PC-9 (cell line): ENCODE measurements around the gene KRT39. TPM values are rescaled to one million over a fixed set of nuclear protein-coding genes. Genes with fewer than 3 reads are reported as not detected.

Experiments
- BruUV-seq: library from RNA; stranded (reverse); fragments of 400-500 nt; replicated peaks from 2 replicates; lab custom pipeline; 2021; lab: Mats Ljungman, UMichigan
- CTCF ChIA-PET: fragments of 300-600 bp; sonication (Branson Sonifier 250); formaldehyde crosslinking; loops from one replicate; lab custom pipeline; 2022; ENCODE audit warnings: antibody characterized with exemption; lab: Charles Lee
- POLR2A ChIA-PET: fragments of 300-600 bp; sonication (Branson Sonifier 250); formaldehyde crosslinking; loops from one replicate; lab custom pipeline; 2022; ENCODE audit warnings: antibody characterized with exemption; ENCODE audit not compliant: unreplicated experiment; lab: Charles Lee
- DNase-seq, 2 experiments: peaks; one replicate each; pipeline versions ENCODE4 v3.0.0 to v3.0.0-alpha.2; 2015 to 2022; ENCODE audit warnings: mixed read lengths in 1 of 2
- H2AFZ ChIP-seq: fragments of 200-600 bp; sonication (generic); 2 replicates; pipeline ENCODE4 v1.8.1; 2017; ENCODE audit warnings: antibody characterized with exemption
- H3F3A ChIP-seq: fragments of 200-600 bp; sonication (generic); 2 replicates; pipeline ENCODE4 v1.8.1; 2017; ENCODE audit warnings: antibody characterized with exemption, mild to moderate bottlenecking, low read depth; ENCODE audit not compliant: insufficient read depth
- H3K27ac ChIP-seq: fragments of 200-600 bp; sonication (generic); 2 replicates; pipeline ENCODE4 v1.6.1; 2016; ENCODE audit warnings: mixed run types
- H3K27me3 ChIP-seq: fragments of 200-600 bp; sonication (generic); 2 replicates; pipeline ENCODE4 v1.6.1; 2016; ENCODE audit warnings: low read depth, mixed run types; ENCODE audit not compliant: insufficient read depth
- H3K36me3 ChIP-seq: fragments of 200-600 bp; sonication (generic); 2 replicates; pipeline ENCODE4 v1.6.1; 2016; ENCODE audit warnings: low read depth, mixed run types
- H3K4me1 ChIP-seq: fragments of 200-600 bp; sonication (generic); replicated peaks from 2 replicates; pipeline ENCODE4 v1.6.1; 2016; ENCODE audit warnings: mixed run types; ENCODE audit not compliant: insufficient read depth
- H3K4me2 ChIP-seq: fragments of 200-600 bp; sonication (generic); 2 replicates; pipeline ENCODE4 v1.6.1; 2017; ENCODE audit warnings: mixed run types
- H3K4me3 ChIP-seq: fragments of 200-600 bp; sonication (generic); 2 replicates; pipeline ENCODE4 v1.6.1; 2016; ENCODE audit warnings: mixed run types
- H3K79me2 ChIP-seq: fragments of 200-600 bp; sonication (generic); 2 replicates; pipeline ENCODE4 v1.6.1; 2017; ENCODE audit warnings: low read depth, mixed run types
- H3K9me2 ChIP-seq: fragments of 200-600 bp; sonication (generic); 2 replicates; pipeline ENCODE4 v1.8.1; 2017; ENCODE audit warnings: mild to moderate bottlenecking; ENCODE audit not compliant: insufficient read depth
- H3K9me3 ChIP-seq: fragments of 200-600 bp; sonication (generic); 2 replicates; pipeline ENCODE4 v1.8.1; 2016; ENCODE audit warnings: low read depth; ENCODE audit not compliant: insufficient read depth
- H4K20me1 ChIP-seq: fragments of 200-600 bp; sonication (generic); 2 replicates; pipeline ENCODE4 v1.8.1; 2017; ENCODE audit not compliant: insufficient read depth
- CTCF ChIP-seq: fragments of 200-600 bp; sonication (generic); conservative IDR thresholded peaks from 2 replicates; pipeline ENCODE4 v1.6.1; 2017; ENCODE audit warnings: mixed run types, antibody characterized with exemption, mild to moderate bottlenecking, moderate library complexity
- EZH2 ChIP-seq: fragments of 200-600 bp; sonication (generic); IDR thresholded peaks from 2 replicates; pipeline ENCODE4 v1.8.0; 2017; ENCODE audit warnings: antibody characterized with exemption, low read depth
- intact Hi-C: fragments of 100-400 bp; cut with micrococcal nuclease; formaldehyde crosslinking; loops from one replicate; pipeline ENCODE4 v1.10.0; 2022; ENCODE audit not compliant: unreplicated experiment
- total RNA-seq: library from RNA; stranded (reverse); gene quantifications from 2 replicates; pipeline ENCODE4 v1.2.3, GENCODE V29; 2021

Gene KRT39
- total RNA-seq, 1 experiment from 2014 or later, result not detected

- POLR2A ChIA-PET, result no interaction called here
- TF ChIP-seq CTCF (no peak), EZH2 (no peak)
- Histone ChIP-seq H3K4me2 (no peak overlapping the region), H2AFZ (no peak overlapping the region), H3K9me3 (no peaks in the 10 kb centered on the region), H3K4me1 (peaks cover 31% of the 10 kb centered on the region), H3K4me3 (no peak overlapping the region), H3K27me3 (no peaks in the 10 kb centered on the region), H3K79me2 (no peaks in the 10 kb centered on the region), H3K36me3 (no peaks in the 10 kb centered on the region), H4K20me1 (no peaks in the 10 kb centered on the region), H3F3A (peaks cover 24% of the 10 kb centered on the region), H3K27ac (no peak overlapping the region), H3K9me2 (no peaks in the 10 kb centered on the region)
- CTCF ChIA-PET, result no interaction called here
- intact Hi-C loops, result no loop called here
- DNase-seq, result no peak
- no TSS peak for BruUV-seq
Observed at GRCh38 chr17:40949418-40949817, 17.3 kb downstream of the KRT39 start.

GRCh38 chr17:40947929-40948328, 18.8 kb downstream of the KRT39 start:
- BruUV-seq, result no TSS peak
- DNase-seq, result no peak
- Histone ChIP-seq H3K4me2 (no peak overlapping the region), H3K79me2 (no peaks in the 10 kb centered on the region), H3K36me3 (no peaks in the 10 kb centered on the region), H3K27me3 (no peaks in the 10 kb centered on the region), H4K20me1 (no peaks in the 10 kb centered on the region), H3K9me2 (no peaks in the 10 kb centered on the region), H3K4me3 (no peak overlapping the region), H3K9me3 (no peaks in the 10 kb centered on the region), H3F3A (peaks cover 12% of the 10 kb centered on the region; the same call in 1 of the 2 replicates), H3K4me1 (peaks cover 16% of the 10 kb centered on the region), H2AFZ (no peak overlapping the region), H3K27ac (no peak overlapping the region)
- ChIA-PET CTCF (no interaction called here), POLR2A (no interaction called here)
- intact Hi-C loops, result no loop called here
- no peak for TF ChIP-seq EZH2
- TF ChIP-seq CTCF, result no peak

- H2AFZ ChIP-seq, result no peak overlapping the region
- BruUV-seq, result no TSS peak
Observed at GRCh38 chr17:40945414-40945813, 21.3 kb downstream of the KRT39 start.

More at GRCh38 chr17:40945414-40945813, 21.3 kb downstream of the KRT39 start:
- TF ChIP-seq CTCF (no peak), EZH2 (no peak)
- Histone ChIP-seq H3K9me3 (no peaks in the 10 kb centered on the region), H3K4me1 (no peaks in the 10 kb centered on the region), H3K27me3 (no peaks in the 10 kb centered on the region), H3K9me2 (no peaks in the 10 kb centered on the region; the same call in 1 of the 2 replicates), H3K4me2 (no peak overlapping the region), H3F3A (peaks cover 3% of the 10 kb centered on the region; the same call in 1 of the 2 replicates), H3K36me3 (no peaks in the 10 kb centered on the region), H4K20me1 (no peaks in the 10 kb centered on the region), H3K79me2 (no peaks in the 10 kb centered on the region), H3K27ac (no peak overlapping the region), H3K4me3 (no peak overlapping the region)
- DNase-seq, result no peak
- CTCF ChIA-PET, result no interaction called here
- intact Hi-C loops, result no loop called here
- POLR2A ChIA-PET, result no interaction called here
